ENCODE data around the gene TKT. TPM values are rescaled to one million over a fixed set of nuclear protein-coding genes. Genes with fewer than 3 reads are reported as not detected.

TKT gene
- total and polyA plus RNA-seq, 2 of the 13 experiments (the other 11 are each of a cell fraction or from before 2014, with no cell fraction given): 150 to 238 TPM

GRCh38 chr3:53269888-53270880, 14.4 kb upstream of the TKT start (continued):
- TF ChIP-seq, protein P1, sequence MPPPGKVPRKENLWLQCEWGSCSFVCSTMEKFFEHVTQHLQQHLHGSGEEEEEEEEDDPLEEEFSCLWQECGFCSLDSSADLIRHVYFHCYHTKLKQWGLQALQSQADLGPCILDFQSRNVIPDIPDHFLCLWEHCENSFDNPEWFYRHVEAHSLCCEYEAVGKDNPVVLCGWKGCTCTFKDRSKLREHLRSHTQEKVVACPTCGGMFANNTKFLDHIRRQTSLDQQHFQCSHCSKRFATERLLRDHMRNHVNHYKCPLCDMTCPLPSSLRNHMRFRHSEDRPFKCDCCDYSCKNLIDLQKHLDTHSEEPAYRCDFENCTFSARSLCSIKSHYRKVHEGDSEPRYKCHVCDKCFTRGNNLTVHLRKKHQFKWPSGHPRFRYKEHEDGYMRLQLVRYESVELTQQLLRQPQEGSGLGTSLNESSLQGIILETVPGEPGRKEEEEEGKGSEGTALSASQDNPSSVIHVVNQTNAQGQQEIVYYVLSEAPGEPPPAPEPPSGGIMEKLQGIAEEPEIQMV (CRISPR knock-in tag; IDR thresholded peaks at IDR 0.05; ENCODE audit: low read depth): no peak
- TF ChIP-seq ZNF160 (CRISPR knock-in tag; IDR thresholded peaks at IDR 0.05) (no peak), ZBTB7B (CRISPR knock-in tag; IDR thresholded peaks at IDR 0.05) (no peak), ZNF777 (CRISPR knock-in tag; IDR thresholded peaks at IDR 0.05) (no peak), STAT5B (CRISPR knock-in tag; IDR thresholded peaks at IDR 0.05) (no peak), NFKBIZ (CRISPR knock-in tag; IDR thresholded peaks at IDR 0.05) (no peak), CBX2 (IDR thresholded peaks at IDR 0.05; ENCODE audit: low read depth, low read length) (no peak), CBX2 (CRISPR knock-in tag; IDR thresholded peaks at IDR 0.05; ENCODE audit: low read depth) (no peak), CENPT (CRISPR knock-in tag; IDR thresholded peaks at IDR 0.05; ENCODE audit: low read depth) (no peak), POGZ (CRISPR knock-in tag; IDR thresholded peaks at IDR 0.05) (peak; percentile 76), KDM3A (CRISPR knock-in tag; IDR thresholded peaks at IDR 0.05; ENCODE audit: low read depth) (no peak), LCORL (IDR thresholded peaks at IDR 0.05) (no peak), LCORL (CRISPR knock-in tag; IDR thresholded peaks at IDR 0.05) (peak; percentile 92), SNRNP70 (IDR thresholded peaks at IDR 0.05; ENCODE audit: low read depth, low read length) (no peak), ZNF550 (CRISPR knock-in tag; IDR thresholded peaks at IDR 0.05; ENCODE audit: borderline replicate concordance) (no peak), ZNF790 (CRISPR knock-in tag; IDR thresholded peaks at IDR 0.05; ENCODE audit: borderline replicate concordance) (no peak), ZNF674 (CRISPR knock-in tag; IDR thresholded peaks at IDR 0.05; ENCODE audit: low read depth) (no peak), CREBL2 (CRISPR knock-in tag; IDR thresholded peaks at IDR 0.05; ENCODE audit: borderline replicate concordance) (no peak), KAT7 (CRISPR knock-in tag; IDR thresholded peaks at IDR 0.05; ENCODE audit: borderline replicate concordance) (no peak)
- TF ChIP-seq, protein P2, sequence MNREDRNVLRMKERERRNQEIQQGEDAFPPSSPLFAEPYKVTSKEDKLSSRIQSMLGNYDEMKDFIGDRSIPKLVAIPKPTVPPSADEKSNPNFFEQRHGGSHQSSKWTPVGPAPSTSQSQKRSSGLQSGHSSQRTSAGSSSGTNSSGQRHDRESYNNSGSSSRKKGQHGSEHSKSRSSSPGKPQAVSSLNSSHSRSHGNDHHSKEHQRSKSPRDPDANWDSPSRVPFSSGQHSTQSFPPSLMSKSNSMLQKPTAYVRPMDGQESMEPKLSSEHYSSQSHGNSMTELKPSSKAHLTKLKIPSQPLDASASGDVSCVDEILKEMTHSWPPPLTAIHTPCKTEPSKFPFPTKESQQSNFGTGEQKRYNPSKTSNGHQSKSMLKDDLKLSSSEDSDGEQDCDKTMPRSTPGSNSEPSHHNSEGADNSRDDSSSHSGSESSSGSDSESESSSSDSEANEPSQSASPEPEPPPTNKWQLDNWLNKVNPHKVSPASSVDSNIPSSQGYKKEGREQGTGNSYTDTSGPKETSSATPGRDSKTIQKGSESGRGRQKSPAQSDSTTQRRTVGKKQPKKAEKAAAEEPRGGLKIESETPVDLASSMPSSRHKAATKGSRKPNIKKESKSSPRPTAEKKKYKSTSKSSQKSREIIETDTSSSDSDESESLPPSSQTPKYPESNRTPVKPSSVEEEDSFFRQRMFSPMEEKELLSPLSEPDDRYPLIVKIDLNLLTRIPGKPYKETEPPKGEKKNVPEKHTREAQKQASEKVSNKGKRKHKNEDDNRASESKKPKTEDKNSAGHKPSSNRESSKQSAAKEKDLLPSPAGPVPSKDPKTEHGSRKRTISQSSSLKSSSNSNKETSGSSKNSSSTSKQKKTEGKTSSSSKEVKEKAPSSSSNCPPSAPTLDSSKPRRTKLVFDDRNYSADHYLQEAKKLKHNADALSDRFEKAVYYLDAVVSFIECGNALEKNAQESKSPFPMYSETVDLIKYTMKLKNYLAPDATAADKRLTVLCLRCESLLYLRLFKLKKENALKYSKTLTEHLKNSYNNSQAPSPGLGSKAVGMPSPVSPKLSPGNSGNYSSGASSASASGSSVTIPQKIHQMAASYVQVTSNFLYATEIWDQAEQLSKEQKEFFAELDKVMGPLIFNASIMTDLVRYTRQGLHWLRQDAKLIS (CRISPR knock-in tag; IDR thresholded peaks at IDR 0.05): no peak
- TF ChIP-seq, protein P3, sequence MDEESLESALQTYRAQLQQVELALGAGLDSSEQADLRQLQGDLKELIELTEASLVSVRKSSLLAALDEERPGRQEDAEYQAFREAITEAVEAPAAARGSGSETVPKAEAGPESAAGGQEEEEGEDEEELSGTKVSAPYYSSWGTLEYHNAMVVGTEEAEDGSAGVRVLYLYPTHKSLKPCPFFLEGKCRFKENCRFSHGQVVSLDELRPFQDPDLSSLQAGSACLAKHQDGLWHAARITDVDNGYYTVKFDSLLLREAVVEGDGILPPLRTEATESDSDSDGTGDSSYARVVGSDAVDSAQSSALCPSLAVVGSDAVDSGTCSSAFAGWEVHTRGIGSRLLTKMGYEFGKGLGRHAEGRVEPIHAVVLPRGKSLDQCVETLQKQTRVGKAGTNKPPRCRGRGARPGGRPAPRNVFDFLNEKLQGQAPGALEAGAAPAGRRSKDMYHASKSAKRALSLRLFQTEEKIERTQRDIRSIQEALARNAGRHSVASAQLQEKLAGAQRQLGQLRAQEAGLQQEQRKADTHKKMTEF (CRISPR knock-in tag; IDR thresholded peaks at IDR 0.05): 0 out of 2 replicates have a peak, but pooled peaks have one; percentile 41
- TF ChIP-seq, protein P4, sequence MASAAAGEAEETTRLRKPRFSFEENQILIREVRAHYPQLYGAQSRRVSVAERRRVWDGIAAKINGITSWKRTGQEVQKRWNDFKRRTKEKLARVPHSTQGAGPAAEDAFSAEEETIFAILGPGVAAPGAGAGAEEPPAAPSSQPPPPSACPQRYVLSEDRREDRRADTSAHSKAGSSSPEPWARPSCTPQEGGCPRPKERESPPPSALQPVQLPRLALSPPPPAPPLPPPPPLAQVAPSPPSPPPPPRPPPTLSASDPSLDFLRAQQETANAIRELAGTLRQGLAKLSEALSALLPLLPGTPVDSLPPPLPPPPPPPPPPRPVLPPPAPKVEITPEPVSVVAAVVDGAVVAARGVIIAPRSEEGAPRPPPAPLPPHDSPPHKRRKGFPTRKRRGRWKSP (CRISPR knock-in tag; IDR thresholded peaks at IDR 0.05): no peak
